ENCODE results near the gene HOXC9.

Gene HOXC9

GRCh38 chr12:53992377-53992889 is 7.5 kb upstream of the HOXC9 start:
- Histone ChIP-seq H3K4me1 (ENCODE audit: control insufficient read depth, insufficient read depth, low read length) (peaks cover 20% of the 10 kb centered on the region), H3K36me3 (ENCODE audit: control insufficient read depth in 2 of 2, insufficient read depth in 2 of 2, low read length in 2 of 2) (no peaks in the 10 kb centered on the region), H3K4me3 (ENCODE audit: low read length in 2 of 2) (no peak overlapping the region), H3K9me3 (ENCODE audit: control insufficient read depth in 2 of 2, low read length in 2 of 2) (peaks cover 0 to 4% of the 10 kb centered on the region in 2 donors), H3K27ac (ENCODE audit: low read length) (no peak overlapping the region), H3K27me3 (ENCODE audit: control insufficient read depth in 1 of 2, insufficient read depth in 2 of 2, low read length in 2 of 2) (peaks cover 91 to 100% of the 10 kb centered on the region in 2 donors), H3K9ac (ENCODE audit: low read length in 2 of 2) (no peak overlapping the region)

GRCh38 chr12:53993162-53994008 is 6.6 kb upstream of the HOXC9 start:
- Histone ChIP-seq H3K36me3 (ENCODE audit: control insufficient read depth in 2 of 2, insufficient read depth in 2 of 2, low read length in 2 of 2) (no peaks in the 10 kb centered on the region), H3K4me3 (ENCODE audit: low read length in 2 of 2) (no peak overlapping the region), H3K27me3 (ENCODE audit: control insufficient read depth in 1 of 2, insufficient read depth in 2 of 2, low read length in 2 of 2) (peaks cover 91 to 100% of the 10 kb centered on the region in 2 donors), H3K9ac (ENCODE audit: low read length in 2 of 2) (no peak overlapping the region), H3K27ac (ENCODE audit: low read length) (no peak overlapping the region), H3K4me1 (ENCODE audit: control insufficient read depth, insufficient read depth, low read length) (peaks cover 20% of the 10 kb centered on the region), H3K9me3 (ENCODE audit: control insufficient read depth in 2 of 2, low read length in 2 of 2) (peaks cover 0 to 4% of the 10 kb centered on the region in 2 donors)

GRCh38 chr12:53994009-53994263 is 6.0 kb upstream of the HOXC9 start:
- Histone ChIP-seq H3K9ac (ENCODE audit: low read length in 2 of 2) (no peak overlapping the region), H3K27ac (ENCODE audit: low read length) (no peak overlapping the region), H3K9me3 (ENCODE audit: control insufficient read depth in 2 of 2, low read length in 2 of 2) (peaks cover 0 to 4% of the 10 kb centered on the region in 2 donors), H3K4me3 (ENCODE audit: low read length in 2 of 2) (no peak overlapping the region), H3K4me1 (ENCODE audit: control insufficient read depth, insufficient read depth, low read length) (peaks cover 20% of the 10 kb centered on the region), H3K27me3 (ENCODE audit: control insufficient read depth in 1 of 2, insufficient read depth in 2 of 2, low read length in 2 of 2) (peaks cover 90 to 100% of the 10 kb centered on the region in 2 donors), H3K36me3 (ENCODE audit: control insufficient read depth in 2 of 2, insufficient read depth in 2 of 2, low read length in 2 of 2) (no peaks in the 10 kb centered on the region)

- H3K9me3 ChIP-seq (ENCODE audit: control insufficient read depth in 2 of 2, low read length in 2 of 2) = peaks cover 0 to 4% of the 10 kb centered on the region in 2 donors
- no peak overlapping the region for H3K27ac ChIP-seq (ENCODE audit: low read length)
- H3K9ac ChIP-seq (ENCODE audit: low read length in 2 of 2) = no peak overlapping the region
- no peaks in the 10 kb centered on the region for H3K36me3 ChIP-seq (ENCODE audit: control insufficient read depth in 2 of 2, insufficient read depth in 2 of 2, low read length in 2 of 2)
- H3K27me3 ChIP-seq (ENCODE audit: control insufficient read depth in 1 of 2, insufficient read depth in 2 of 2, low read length in 2 of 2) = peaks cover 87 to 99% of the 10 kb centered on the region in 2 donors
- H3K4me1 ChIP-seq (ENCODE audit: control insufficient read depth, insufficient read depth, low read length) = peaks cover 20% of the 10 kb centered on the region
- H3K4me3 ChIP-seq (ENCODE audit: low read length in 2 of 2) = peak overlapping the region in 1 of 2 donors; percentile 22
Observed at GRCh38 chr12:53994264-53995001, 5.5 kb upstream of the HOXC9 start.

GRCh38 chr12:53995002-53995377 is 5.0 kb upstream of the HOXC9 start:
- Histone ChIP-seq H3K9me3 (ENCODE audit: control insufficient read depth in 2 of 2, low read length in 2 of 2) (peaks cover 0 to 4% of the 10 kb centered on the region in 2 donors), H3K4me1 (ENCODE audit: control insufficient read depth, insufficient read depth, low read length) (peaks cover 25% of the 10 kb centered on the region), H3K27me3 (ENCODE audit: control insufficient read depth in 1 of 2, insufficient read depth in 2 of 2, low read length in 2 of 2) (peaks cover 89 to 99% of the 10 kb centered on the region in 2 donors), H3K9ac (ENCODE audit: low read length in 2 of 2) (no peak overlapping the region), H3K36me3 (ENCODE audit: control insufficient read depth in 2 of 2, insufficient read depth in 2 of 2, low read length in 2 of 2) (no peaks in the 10 kb centered on the region), H3K27ac (ENCODE audit: low read length) (no peak overlapping the region), H3K4me3 (ENCODE audit: low read length in 2 of 2) (peak overlapping the region in 1 of 2 donors; percentile 68)

GRCh38 chr12:53995378-53996239 is 4.4 kb upstream of the HOXC9 start:
- Histone ChIP-seq H3K9ac (ENCODE audit: low read length in 2 of 2) (peak overlapping the region in 1 of 2 donors; percentile 50), H3K27me3 (ENCODE audit: control insufficient read depth in 1 of 2, insufficient read depth in 2 of 2, low read length in 2 of 2) (peaks cover 88 to 99% of the 10 kb centered on the region in 2 donors), H3K4me3 (ENCODE audit: low read length in 2 of 2) (peak overlapping the region; percentile 68 to 71), H3K9me3 (ENCODE audit: control insufficient read depth in 2 of 2, low read length in 2 of 2) (peaks cover 0 to 4% of the 10 kb centered on the region in 2 donors), H3K36me3 (ENCODE audit: control insufficient read depth in 2 of 2, insufficient read depth in 2 of 2, low read length in 2 of 2) (no peaks in the 10 kb centered on the region), H3K4me1 (ENCODE audit: control insufficient read depth, insufficient read depth, low read length) (peaks cover 31% of the 10 kb centered on the region), H3K27ac (ENCODE audit: low read length) (no peak overlapping the region)

- Histone ChIP-seq H3K4me1 (ENCODE audit: control insufficient read depth, insufficient read depth, low read length) (peaks cover 32% of the 10 kb centered on the region), H3K9ac (ENCODE audit: low read length in 2 of 2) (peak overlapping the region in 1 of 2 donors; percentile 50), H3K27ac (ENCODE audit: low read length) (no peak overlapping the region), H3K36me3 (ENCODE audit: control insufficient read depth in 2 of 2, insufficient read depth in 2 of 2, low read length in 2 of 2) (no peaks in the 10 kb centered on the region), H3K4me3 (ENCODE audit: low read length in 2 of 2) (peak overlapping the region; percentile 68 to 71), H3K9me3 (ENCODE audit: control insufficient read depth in 2 of 2, low read length in 2 of 2) (peaks cover 0 to 4% of the 10 kb centered on the region in 2 donors), H3K27me3 (ENCODE audit: control insufficient read depth in 1 of 2, insufficient read depth in 2 of 2, low read length in 2 of 2) (peaks cover 88 to 99% of the 10 kb centered on the region in 2 donors)
Observed at GRCh38 chr12:53996240-53997203, 3.4 kb upstream of the HOXC9 start.

- peaks cover 87 to 99% of the 10 kb centered on the region in 2 donors for H3K27me3 ChIP-seq (ENCODE audit: control insufficient read depth in 1 of 2, insufficient read depth in 2 of 2, low read length in 2 of 2)
Observed at GRCh38 chr12:53997204-53998109, 2.5 kb upstream of the HOXC9 start.

More at GRCh38 chr12:53997204-53998109, 2.5 kb upstream of the HOXC9 start:
- Histone ChIP-seq H3K9me3 (ENCODE audit: control insufficient read depth in 2 of 2, low read length in 2 of 2) (peaks cover 0 to 4% of the 10 kb centered on the region in 2 donors), H3K4me1 (ENCODE audit: control insufficient read depth, insufficient read depth, low read length) (peaks cover 32% of the 10 kb centered on the region), H3K9ac (ENCODE audit: low read length in 2 of 2) (no peak overlapping the region), H3K36me3 (ENCODE audit: control insufficient read depth in 2 of 2, insufficient read depth in 2 of 2, low read length in 2 of 2) (no peaks in the 10 kb centered on the region), H3K4me3 (ENCODE audit: low read length in 2 of 2) (no peak overlapping the region), H3K27ac (ENCODE audit: low read length) (no peak overlapping the region)

Data from stomach smooth muscle (tissue), 2 donors.